NOMO-1 treated with DMSO at 0.1 percent for 48 hours (cell line): ENCODE measurements around the gene CCDC88C.

Experiments used
- DNase-seq: peaks from one replicate; lab custom pipeline; 2025; ENCODE audit not compliant: unreplicated experiment; lab: John Stamatoyannopoulos, UW

The CCDC88C gene

DNA sequence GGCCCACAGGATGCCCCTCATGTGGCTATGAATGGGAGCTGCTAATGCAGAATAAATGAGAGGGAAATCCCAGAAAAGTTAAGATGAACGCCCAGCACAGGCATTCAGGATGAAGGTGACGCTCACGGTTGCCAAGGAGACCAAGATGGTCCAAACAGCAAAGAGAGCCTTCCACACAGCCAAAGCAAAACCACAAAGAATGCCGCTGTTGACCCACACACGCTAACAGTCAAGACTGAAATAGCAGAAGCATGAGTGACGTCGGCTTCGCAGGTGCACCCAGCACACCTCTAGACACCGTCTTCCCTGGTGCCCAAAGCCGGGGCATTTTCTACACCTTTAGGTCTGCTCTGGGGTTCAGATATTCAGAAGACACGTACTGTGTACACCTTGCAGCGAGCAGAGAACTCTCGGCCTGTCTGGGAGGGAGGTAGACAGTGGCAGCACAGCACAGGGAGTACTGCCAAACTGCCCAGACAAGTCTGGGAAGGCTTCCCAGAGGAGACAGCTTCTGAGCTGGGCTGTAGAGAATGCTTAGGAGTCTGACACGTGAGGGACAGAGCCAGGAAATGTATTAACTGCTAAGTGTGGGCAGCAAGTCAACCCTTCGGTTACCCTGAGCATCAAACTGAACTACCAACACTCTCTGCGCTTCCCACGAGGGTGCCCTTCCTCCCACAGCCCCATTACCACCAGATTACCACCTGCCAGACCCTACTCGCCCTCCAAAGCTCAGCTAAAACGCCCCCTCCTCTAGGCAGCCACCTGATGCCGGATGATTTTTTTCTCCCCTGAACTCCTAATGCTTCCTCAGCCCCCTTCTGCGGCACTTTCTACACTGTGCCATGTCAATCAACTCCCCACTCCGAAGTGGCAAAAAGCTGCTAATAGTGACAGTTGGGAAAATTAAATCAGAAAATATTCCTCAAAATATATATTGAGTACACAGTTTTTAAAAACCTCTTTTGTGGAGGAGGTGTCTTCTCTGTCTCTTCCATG lies 50.1 kb downstream of the CCDC88C start:
- peak; percentile 63 for DNase-seq

DNA sequence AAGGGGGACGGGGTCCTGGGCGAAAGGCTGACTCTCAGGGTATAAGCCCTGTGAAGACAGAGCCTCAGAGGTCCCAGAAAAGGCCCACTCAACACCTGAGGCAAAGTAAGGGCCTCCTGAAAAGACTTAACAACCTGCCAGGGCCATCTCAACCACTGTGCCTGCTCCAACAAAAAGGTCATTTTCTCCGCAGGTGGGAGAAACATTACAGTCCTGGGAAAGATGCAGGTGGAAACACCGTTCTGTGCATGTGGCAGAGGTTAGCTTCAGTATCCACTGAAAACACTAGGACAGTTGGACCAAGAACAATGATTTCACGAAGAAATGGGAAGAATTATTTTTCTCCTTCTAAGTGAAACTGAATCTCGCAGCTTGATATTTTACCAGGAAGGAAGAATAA lies 50.9 kb downstream of the CCDC88C start:
- DNase-seq: no peak

- peak; percentile 4 for DNase-seq
Measured at GRCh38 chr14:91365552-91365951, 52.1 kb downstream of the CCDC88C start.

DNA sequence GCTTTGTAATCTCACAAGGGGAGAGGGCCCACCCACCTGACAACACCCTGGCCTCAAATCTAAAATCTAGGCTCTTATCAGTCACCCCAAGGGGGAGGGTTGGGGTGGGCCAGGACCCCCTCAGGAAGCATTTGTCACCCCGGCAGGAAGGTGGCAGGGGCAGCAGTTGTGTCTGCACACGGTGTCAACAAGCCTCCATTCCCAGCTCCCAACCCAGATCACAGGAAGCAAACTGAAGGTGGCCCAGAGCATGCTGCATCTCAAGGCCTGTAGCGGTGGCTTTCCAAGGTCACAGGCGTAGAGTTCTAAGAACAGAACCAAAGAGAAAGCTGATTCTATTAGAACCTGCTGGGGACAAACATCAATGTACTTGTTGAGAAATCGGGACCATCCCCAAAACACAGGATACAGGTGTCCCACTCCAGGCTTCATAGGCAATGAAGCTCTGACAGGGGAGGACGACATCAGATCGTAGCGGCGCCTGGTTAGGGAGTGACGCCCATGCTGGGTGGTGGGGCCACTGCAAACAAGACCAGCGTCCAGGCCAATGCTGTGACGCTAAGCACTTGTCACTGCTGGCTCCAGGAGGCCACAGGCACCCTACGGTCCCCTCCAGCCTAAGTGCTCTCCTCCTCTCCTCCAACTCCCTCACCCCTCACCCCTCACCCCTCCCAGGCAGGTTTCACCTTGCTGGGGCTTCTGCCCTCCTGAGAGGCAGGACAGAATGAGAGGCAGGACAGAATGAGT lies 52.9 kb downstream of the CCDC88C start:
- no peak for DNase-seq

- peak; percentile 94 for DNase-seq
Measured at GRCh38 chr14:91363776-91364523, 53.7 kb downstream of the CCDC88C start.

DNA sequence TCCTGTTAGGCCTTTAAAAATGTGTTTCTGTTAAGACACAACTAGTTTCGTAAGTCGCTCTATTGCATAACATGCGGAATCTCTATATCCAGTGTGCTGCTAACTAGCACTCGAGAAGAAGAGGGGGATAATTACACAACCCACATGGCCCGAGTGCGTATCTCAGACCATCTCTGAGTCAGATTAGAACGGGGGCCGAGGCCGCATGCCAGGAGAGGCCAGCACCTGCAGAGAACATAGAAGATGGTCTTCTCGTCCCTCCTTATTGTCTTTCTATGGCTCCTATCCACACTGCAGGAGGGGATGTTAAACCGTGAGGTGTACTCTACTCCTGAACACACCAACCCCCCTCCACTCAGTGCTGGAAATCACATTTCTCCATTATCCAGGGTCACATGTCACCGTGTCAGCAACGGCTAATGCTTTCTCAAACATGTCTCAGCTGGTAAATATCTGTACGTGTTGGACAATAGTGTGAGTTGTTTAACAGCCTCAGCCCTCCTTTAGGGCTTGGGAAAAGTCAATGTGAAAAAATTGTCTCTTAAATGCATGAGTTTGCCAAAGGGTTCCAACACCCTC lies 56.3 kb downstream of the CCDC88C start:
- DNase-seq: peak; percentile 97

- no peak for DNase-seq
Measured at GRCh38 chr14:91360490-91361232, 57.0 kb downstream of the CCDC88C start.

- DNase-seq: no peak
Measured at GRCh38 chr14:91358654-91359220, 58.9 kb downstream of the CCDC88C start.

- DNase-seq: no peak
Measured at GRCh38 chr14:91358025-91358319, 59.6 kb downstream of the CCDC88C start.

GRCh38 chr14:91357272-91358024 lies 60.2 kb downstream of the CCDC88C start:
- DNase-seq: no peak

DNA sequence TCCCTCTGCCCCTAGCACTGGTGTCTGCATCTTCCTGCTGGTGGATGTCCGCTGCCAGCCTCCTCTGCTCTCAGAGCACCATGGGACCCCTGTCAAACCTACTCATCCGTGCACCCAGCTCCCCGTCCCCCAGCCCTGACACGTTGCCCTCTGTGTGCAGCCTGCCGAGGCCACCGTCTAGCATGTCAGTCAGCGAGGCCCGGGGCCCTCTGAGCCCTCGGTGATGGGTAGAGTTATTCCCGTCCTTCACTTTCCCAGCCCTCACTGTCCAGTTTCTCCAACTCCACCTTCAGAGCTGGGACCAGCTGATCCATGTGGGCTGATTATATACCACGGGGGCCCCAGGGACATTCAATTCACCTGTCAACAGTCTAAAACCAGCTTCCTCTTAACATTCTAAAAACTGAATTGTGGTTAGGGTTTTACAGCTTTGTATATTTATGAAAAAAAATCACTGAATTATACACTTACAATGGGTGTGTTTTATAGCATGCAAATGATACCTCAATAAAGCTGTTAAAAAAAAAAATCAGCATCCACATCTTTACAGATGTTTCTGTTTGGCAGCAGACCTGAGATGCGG lies 61.3 kb downstream of the CCDC88C start:
- DNase-seq: no peak

- no peak for DNase-seq
Measured at GRCh38 chr14:91354979-91355685, 62.5 kb downstream of the CCDC88C start.

DNA sequence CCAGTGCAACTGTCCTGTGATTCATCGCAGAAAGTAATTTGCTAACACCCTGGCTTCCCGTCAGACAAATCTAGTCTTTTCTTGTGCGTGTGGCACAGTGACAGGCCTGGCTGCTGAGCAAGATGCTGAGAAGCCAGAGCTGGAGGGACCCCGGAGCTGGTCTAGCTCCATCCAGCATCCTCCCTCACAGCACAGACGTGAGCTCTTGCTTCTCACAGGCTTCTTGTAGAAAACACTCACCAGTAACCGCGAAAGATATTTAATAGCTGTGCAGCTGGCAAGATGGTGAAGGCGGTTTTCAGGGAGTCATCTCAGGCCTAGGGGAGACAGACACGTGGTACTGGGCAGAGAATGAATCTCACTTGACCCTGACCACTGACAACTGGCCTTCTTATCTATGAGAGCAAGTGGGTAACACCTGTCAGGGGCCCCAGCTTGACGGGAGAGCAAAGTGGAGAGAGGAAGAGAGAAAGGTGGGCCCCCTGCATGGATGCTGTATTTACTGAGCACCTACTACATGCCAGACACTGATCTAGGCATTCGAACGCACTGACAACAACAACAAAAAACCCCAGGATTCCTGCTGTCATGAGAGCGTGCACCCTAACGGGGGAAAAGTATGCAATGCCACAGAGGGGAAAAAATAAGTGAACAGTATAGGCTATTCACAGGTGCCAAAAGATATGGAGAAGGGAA lies 63.3 kb downstream of the CCDC88C start:
- DNase-seq: no peak

GRCh38 chr14:91352728-91353692 lies 64.6 kb downstream of the CCDC88C start:
- DNase-seq: no peak

GRCh38 chr14:91352053-91352452 lies 65.6 kb downstream of the CCDC88C start:
- DNase-seq: no peak

- DNase-seq: no peak
Measured at GRCh38 chr14:91351512-91351862, 66.1 kb downstream of the CCDC88C start.
